GM12878 (cell line): ENCODE measurements around the gene FAM120B. TPM values are rescaled to one million over a fixed set of nuclear protein-coding genes. Genes with fewer than 3 reads are reported as not detected.

Experiments used
- BCLAF1 ChIP-seq: fragments of 450-650 bp; IDR thresholded peaks from 2 replicates; pipeline ENCODE4 v1.6.1; 2017; ENCODE audit warnings: antibody characterized with exemption, mild to moderate bottlenecking, moderate library complexity
- KLF5 ChIP-seq: fragments of 450-650 bp; IDR thresholded peaks from 2 replicates; pipeline ENCODE4 v1.6.1; 2014; ENCODE audit warnings: mild to moderate bottlenecking; ENCODE audit not compliant: partially characterized antibody
- NR2C1 ChIP-seq: fragments of 450-650 bp; IDR thresholded peaks from 2 replicates; pipeline ENCODE4 v1.6.1; 2017; ENCODE audit warnings: antibody characterized with exemption, mild to moderate bottlenecking, moderate library complexity
- NR2C2 ChIP-seq: IDR thresholded peaks from 2 replicates; pipeline ENCODE4 v1.6.1; 2011; ENCODE audit warnings: borderline replicate concordance, low read depth; ENCODE audit not compliant: control insufficient read depth, insufficient read length
- RAD21 ChIP-seq: IDR thresholded peaks from 2 replicates; pipeline ENCODE4 v1.6.1; 2011; ENCODE audit warnings: mild to moderate bottlenecking, low read depth, low read length, moderate library complexity; ENCODE audit not compliant: insufficient read depth
- RCOR1 ChIP-seq: conservative IDR thresholded peaks from 2 replicates; pipeline ENCODE4 v1.6.1; 2012; ENCODE audit warnings: low read depth, low read length, improper control_type of control experiment
- SIN3A ChIP-seq: IDR thresholded peaks from 2 replicates; pipeline ENCODE4 v1.6.1; 2012; ENCODE audit warnings: low read depth, low read length, improper control_type of control experiment
- SP1 ChIP-seq: IDR thresholded peaks from one replicate; pipeline ENCODE4 v1.6.1; 2011; ENCODE audit warnings: low read depth, low read length
- STAT1 ChIP-seq: fragments of 450-650 bp; conservative IDR thresholded peaks from 2 replicates; pipeline ENCODE4 v1.6.1; 2014; ENCODE audit warnings: antibody characterized with exemption, mild to moderate bottlenecking
- TBL1XR1 ChIP-seq: IDR thresholded peaks from 2 replicates; pipeline ENCODE4 v1.6.1; 2012; ENCODE audit warnings: low read depth, low read length, improper control_type of control experiment
- polyA plus RNA-seq, 11 experiments: library from polyadenylated mRNA; depleted of rRNA in 4 of 11; unstranded in 6 of 11; stranded (reverse) in 5 of 11; fragments of >200 nt; fragmentation: Nextera tagmentation in 4 of 11; fragmentation: Illumina TruSeq in 1 of 11; extraction: Ambion mirVana in 4 of 11; extraction: Trizol in 1 of 11; gene quantifications; 1 replicate in 1 of 11; 2 replicates in 10 of 11; pipeline versions ENCODE4 v1.2.1 to v1.2.3, GENCODE V29; 2011 to 2016; ENCODE audit warnings: inconsistent platforms in 2 of 11, missing spikeins in 2 of 11, low read depth in 1 of 11
- total RNA-seq, 4 experiments: library from RNA; depleted of rRNA in 3 of 4; stranded (reverse); fragments of >200 nt in 3 of 4; fragmentation: Illumina TruSeq in 1 of 4; extraction: Trizol in 1 of 4; gene quantifications; 2 replicates each; pipeline versions ENCODE4 v1.2.1 to v1.2.3, GENCODE V29; 2013 to 2021

Gene FAM120B
- total and polyA plus RNA-seq, 10 of the 15 experiments (the other 5 are each of a cell fraction or from before 2014, with no cell fraction given): 3.3 to 21.6 (median 15.3) TPM

GRCh38 chr6:170438861-170439260, 132.3 kb downstream of the FAM120B start (continued):
- TF ChIP-seq BCLAF1 (no peak), SIN3A (no peak), NR2C1 (no peak), TBL1XR1 (no peak), NR2C2 (no peak), RAD21 (no peak), KLF5 (no peak), SP1 (no peak), RCOR1 (no peak), STAT1 (no peak)
